Activated CD8-positive, alpha-beta T cell treated with anti-CD3 and anti-CD28 coated beads, Interleukin-2, amount 10 ng/mL, durations not matched to agents 7 days and 5 days (primary cell): ENCODE results near the gene SGF29. TPM values are rescaled to one million over a fixed set of nuclear protein-coding genes. Genes with fewer than 3 reads are reported as not detected.
A peak's percentile ranks its signal among the peaks of the same experiment; 100 is the strongest.
"Not testable (repeated sequence)": the region's sequence is repeated elsewhere in the genome, so short reads cannot be mapped to it uniquely, and the experiment has no call there.

Experiments
- ATAC-seq: fragments of 150-1000 bp; cut with Tn5 transposase; one replicate; pipeline ENCODE4 v1.10.0; 2021; ENCODE audit warnings: moderate library complexity
- CTCF ChIA-PET: fragments of 350-600 bp; sonication (Branson Sonifier 250); formaldehyde crosslinking; loops from one replicate; lab custom pipeline; 2021; ENCODE audit warnings: antibody characterized with exemption; lab: Charles Lee
- POLR2A ChIA-PET: fragments of 350-600 bp; sonication (Branson Sonifier 250); formaldehyde crosslinking; loops from one replicate; lab custom pipeline; 2021; ENCODE audit warnings: antibody characterized with exemption; lab: Charles Lee
- DNase-seq: peaks from one replicate; pipeline ENCODE4 v3.0.0-alpha.2; 2020
- H3K27ac Mint-ChIP-seq: one replicate; pipeline ENCODE4 v1.8.0; 2021; ENCODE audit warnings: mild to moderate bottlenecking, mixed read lengths
- H3K27me3 Mint-ChIP-seq: one replicate; pipeline ENCODE4 v1.8.0; 2021; ENCODE audit warnings: low read depth, mixed read lengths
- H3K36me3 Mint-ChIP-seq: one replicate; pipeline ENCODE4 v1.8.0; 2021; ENCODE audit warnings: low read depth, mixed read lengths
- H3K4me1 Mint-ChIP-seq: one replicate; pipeline ENCODE4 v1.8.0; 2021; ENCODE audit warnings: low read depth, mixed read lengths
- H3K4me3 Mint-ChIP-seq: one replicate; pipeline ENCODE4 v1.8.0; 2021; ENCODE audit warnings: mild to moderate bottlenecking, mixed read lengths
- H3K9me3 Mint-ChIP-seq: one replicate; pipeline ENCODE4 v1.8.0; 2022; ENCODE audit warnings: mixed read lengths; ENCODE audit not compliant: insufficient read depth
- total RNA-seq, 2 experiments: library from RNA; stranded (reverse); gene quantifications; one replicate each; pipeline ENCODE4 v1.2.3, GENCODE V29; 2021

The SGF29 gene
- total RNA-seq, 2 experiments from 2014 or later = 42.2 to 49.1 TPM

DNA sequence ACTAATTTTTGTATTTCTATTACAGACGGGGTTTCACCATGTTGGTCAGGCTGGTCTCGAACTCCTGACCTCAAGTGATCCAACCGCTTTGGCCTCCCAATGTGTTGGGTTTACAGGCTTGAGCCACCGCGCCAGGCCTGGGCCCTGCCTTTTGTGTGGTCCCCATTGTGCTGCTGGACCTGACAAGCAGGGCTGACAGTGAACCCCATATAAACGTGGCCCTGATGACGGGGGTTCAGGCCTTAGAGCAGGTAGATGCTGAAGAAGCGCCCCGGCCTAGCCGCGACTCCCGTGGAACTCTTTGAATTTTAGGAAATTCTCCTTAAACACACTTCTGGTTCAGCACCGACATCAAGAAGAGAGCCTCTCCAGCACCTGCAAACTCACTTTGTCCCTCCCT, 47.9 kb downstream of the SGF29 start:
- H3K27me3 Mint-ChIP-seq, CTCF ChIA-PET, H3K36me3 Mint-ChIP-seq, H3K4me3 Mint-ChIP-seq, H3K9me3 Mint-ChIP-seq, POLR2A ChIA-PET, ATAC-seq, H3K27ac Mint-ChIP-seq, DNase-seq, H3K4me1 Mint-ChIP-seq: not testable (repeated sequence)

GRCh38 chr16:28602062-28602461, 48.3 kb downstream of the SGF29 start:
- H3K27ac Mint-ChIP-seq, H3K36me3 Mint-ChIP-seq, H3K9me3 Mint-ChIP-seq, POLR2A ChIA-PET, DNase-seq, ATAC-seq, H3K4me3 Mint-ChIP-seq, H3K27me3 Mint-ChIP-seq, CTCF ChIA-PET, H3K4me1 Mint-ChIP-seq: not testable (repeated sequence)

GRCh38 chr16:28602529-28602928, 48.8 kb downstream of the SGF29 start:
- peaks cover under 1% of the 10 kb centered on the region for H3K4me1 Mint-ChIP-seq
- DNase-seq = no peak

DNA sequence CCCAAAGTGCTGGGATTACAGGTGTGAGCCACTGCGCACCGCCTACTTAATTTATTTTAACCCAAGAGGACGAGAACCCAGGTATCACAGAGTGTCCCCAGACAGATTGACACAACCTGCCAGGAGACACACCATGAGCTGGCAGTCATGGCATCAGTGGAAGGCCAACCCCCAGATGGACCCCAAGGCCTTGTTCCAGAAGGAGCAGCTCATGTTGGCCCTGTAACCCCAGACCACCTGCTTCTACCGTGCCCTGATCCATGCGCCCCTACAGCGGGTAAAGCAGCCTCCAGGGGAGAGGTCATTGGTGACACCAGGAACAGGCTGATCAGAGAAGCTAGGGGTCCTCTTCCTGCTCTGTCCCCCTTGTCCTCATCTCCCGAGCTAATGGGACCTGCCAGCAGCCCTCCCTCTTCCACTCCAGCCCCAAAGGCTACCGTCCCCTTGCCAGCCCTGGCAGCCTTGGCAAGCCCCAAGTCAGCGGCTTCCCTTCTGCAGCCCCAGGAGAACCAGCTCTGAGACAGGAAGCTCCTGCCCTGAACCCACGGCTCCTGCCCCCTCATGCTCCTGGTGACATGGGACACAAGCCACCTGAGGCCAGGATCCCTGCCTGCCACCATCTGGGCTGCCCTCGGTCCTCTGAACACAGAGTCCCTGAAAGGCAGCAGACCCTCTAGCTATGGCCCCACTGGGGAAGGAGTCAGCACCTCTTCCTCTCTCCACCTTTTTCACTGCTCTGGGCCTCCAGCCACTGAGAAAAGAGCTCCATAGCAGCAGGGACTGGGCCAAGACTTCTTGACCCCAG, 49.9 kb downstream of the SGF29 start:
- no peaks in the 10 kb centered on the region for H3K27me3 Mint-ChIP-seq
- H3K4me3 Mint-ChIP-seq = no peak overlapping the region
- POLR2A ChIA-PET = no interaction called here
- no peaks in the 10 kb centered on the region for H3K36me3 Mint-ChIP-seq
- H3K4me1 Mint-ChIP-seq = no peaks in the 10 kb centered on the region
- CTCF ChIA-PET = no interaction called here
- peak overlapping the region; percentile 33 for H3K27ac Mint-ChIP-seq
- DNase-seq (no peak), ATAC-seq (no peak)
- H3K9me3 Mint-ChIP-seq = no peaks in the 10 kb centered on the region

More at GRCh38 chr16:28602529-28602928, 48.8 kb downstream of the SGF29 start:
- no peak for ATAC-seq
- CTCF ChIA-PET = no interaction called here
- no peak overlapping the region for H3K27ac Mint-ChIP-seq
- no peaks in the 10 kb centered on the region for H3K27me3 Mint-ChIP-seq
- no peak overlapping the region for H3K4me3 Mint-ChIP-seq
- H3K36me3 Mint-ChIP-seq = no peaks in the 10 kb centered on the region
- H3K9me3 Mint-ChIP-seq = no peaks in the 10 kb centered on the region
- POLR2A ChIA-PET = no interaction called here

- ChIA-PET CTCF (no interaction called here), POLR2A (no interaction called here)
- Mint-ChIP-seq H3K36me3 (no peaks in the 10 kb centered on the region), H3K4me1 (peaks cover 2% of the 10 kb centered on the region), H3K27ac (no peak overlapping the region), H3K27me3 (no peaks in the 10 kb centered on the region), H3K9me3 (no peaks in the 10 kb centered on the region), H3K4me3 (no peak overlapping the region)
- DNase-seq (no peak), ATAC-seq (no peak)
Observed at GRCh38 chr16:28604186-28604565, 50.5 kb downstream of the SGF29 start.

GRCh38 chr16:28606291-28607115, 52.8 kb downstream of the SGF29 start:
- Mint-ChIP-seq H3K4me1 (peaks cover 17% of the 10 kb centered on the region), H3K36me3 (peaks cover 1% of the 10 kb centered on the region)

GRCh38 chr16:28607116-28607623, 53.5 kb downstream of the SGF29 start:
- no peaks in the 10 kb centered on the region for H3K27me3 Mint-ChIP-seq
- ChIA-PET CTCF (no interaction called here), POLR2A (no interaction called here)

More at GRCh38 chr16:28606291-28607115, 52.8 kb downstream of the SGF29 start:
- ATAC-seq (no peak), DNase-seq (no peak)
- ChIA-PET POLR2A (no interaction called here), CTCF (no interaction called here)
- H3K4me3 Mint-ChIP-seq = no peak overlapping the region
- peak overlapping the region; percentile 25 for H3K27ac Mint-ChIP-seq
- H3K9me3 Mint-ChIP-seq = no peaks in the 10 kb centered on the region
- no peaks in the 10 kb centered on the region for H3K27me3 Mint-ChIP-seq

DNA sequence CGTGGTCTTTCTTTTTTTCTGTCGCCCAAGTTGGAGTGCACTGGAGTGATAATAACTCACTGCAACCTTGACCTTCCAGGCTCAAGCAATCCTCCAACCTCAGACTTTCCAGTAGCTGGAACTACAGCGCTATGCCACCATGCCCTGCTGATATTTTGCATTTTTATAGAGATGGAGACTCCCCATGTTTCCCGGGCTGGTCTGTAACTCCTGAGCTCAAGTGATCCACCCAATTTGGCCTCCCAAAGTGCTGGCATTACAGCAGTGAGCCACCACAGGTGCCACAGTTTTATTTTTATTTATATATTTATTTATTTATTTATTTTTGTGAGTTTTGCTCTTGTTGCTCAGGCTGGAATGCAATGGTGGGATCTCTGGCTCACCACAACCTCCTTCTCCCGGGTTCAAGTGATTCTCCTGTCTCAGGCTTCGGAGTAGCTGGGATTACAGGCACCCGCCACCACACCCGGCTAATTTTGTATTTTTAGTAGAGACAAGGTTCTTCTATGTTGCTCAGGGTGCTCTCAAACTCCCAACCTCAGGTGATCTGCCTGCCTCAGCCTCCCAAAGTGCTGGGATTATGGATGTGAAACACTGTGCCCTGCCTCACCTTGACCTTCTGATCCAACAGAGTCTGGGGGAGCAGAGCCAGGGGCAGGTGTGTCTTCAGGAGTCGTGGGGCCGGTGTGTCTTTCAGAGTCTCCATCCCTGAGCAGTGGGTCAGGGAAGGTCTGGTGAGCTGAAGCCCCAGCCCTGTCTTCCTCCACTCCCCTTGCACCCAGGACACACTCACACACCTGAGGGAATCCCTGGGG, 54.2 kb downstream of the SGF29 start:
- ATAC-seq, POLR2A ChIA-PET, H3K27me3 Mint-ChIP-seq, CTCF ChIA-PET, DNase-seq, H3K9me3 Mint-ChIP-seq, H3K27ac Mint-ChIP-seq, H3K4me3 Mint-ChIP-seq, H3K36me3 Mint-ChIP-seq: not testable (repeated sequence)
- peaks cover 17% of the 10 kb centered on the region for H3K4me1 Mint-ChIP-seq

More at GRCh38 chr16:28607116-28607623, 53.5 kb downstream of the SGF29 start:
- no peak overlapping the region for H3K27ac Mint-ChIP-seq
- H3K4me1 Mint-ChIP-seq = peaks cover 17% of the 10 kb centered on the region
- H3K4me3 Mint-ChIP-seq = no peak overlapping the region
- DNase-seq (no peak), ATAC-seq (no peak)
- H3K9me3 Mint-ChIP-seq = no peaks in the 10 kb centered on the region
- peaks cover 1% of the 10 kb centered on the region for H3K36me3 Mint-ChIP-seq

GRCh38 chr16:28608496-28608808, 54.7 kb downstream of the SGF29 start:
- H3K27me3 Mint-ChIP-seq, ATAC-seq, POLR2A ChIA-PET, DNase-seq, H3K36me3 Mint-ChIP-seq, H3K9me3 Mint-ChIP-seq, H3K4me3 Mint-ChIP-seq, CTCF ChIA-PET, H3K27ac Mint-ChIP-seq: not testable (repeated sequence)
- peaks cover 17% of the 10 kb centered on the region for H3K4me1 Mint-ChIP-seq

- Mint-ChIP-seq H3K27ac (peak overlapping the region; percentile 55), H3K4me1 (peaks cover 17% of the 10 kb centered on the region)
- H3K9me3 Mint-ChIP-seq, DNase-seq, H3K36me3 Mint-ChIP-seq, CTCF ChIA-PET, ATAC-seq, H3K4me3 Mint-ChIP-seq, POLR2A ChIA-PET, H3K27me3 Mint-ChIP-seq: not testable (repeated sequence)
Observed at GRCh38 chr16:28608867-28609596, 55.3 kb downstream of the SGF29 start.
